Adrenal gland (tissue), 12 donors: ENCODE results near the gene ZNF396. TPM values are rescaled to one million over a fixed set of nuclear protein-coding genes. Genes with fewer than 3 reads are reported as not detected.

Experiments
- DNase-seq, 7 donors: peaks; one replicate each; pipeline ENCODE4 v3.0.0-alpha.2; 2019 to 2020
- H3K27ac ChIP-seq, 5 donors: fragments of 200-600 bp; sonication (generic) in 4 of 5; 1 replicate in 3 of 5; 2 replicates in 2 of 5; pipeline versions ENCODE4 v1.5.1 to v1.8.0; 2016 to 2020; ENCODE audit warnings: mild to moderate bottlenecking in 1 of 5
- H3K27me3 ChIP-seq: fragments of 200-600 bp; 2 replicates; pipeline ENCODE4 v1.8.0; 2021
- H3K36me3 ChIP-seq, 2 donors: fragments of 200-600 bp; replicated peaks in 1 of 2; 1 replicate in 1 of 2; 2 replicates in 1 of 2; pipeline versions ENCODE4 v1.5.1 to v1.8.0; 2018 to 2022
- H3K4me1 ChIP-seq, 2 donors: fragments of 200-600 bp; replicated peaks in 1 of 2; 1 replicate in 1 of 2; 2 replicates in 1 of 2; pipeline versions ENCODE4 v1.5.1 to v1.8.0; 2018 to 2021
- H3K4me3 ChIP-seq, 4 donors: fragments of 200-600 bp; sonication (generic) in 3 of 4; one replicate each; pipeline ENCODE4 v1.5.1; 2016 to 2018
- H3K9me3 ChIP-seq, 3 donors: fragments of 200-600 bp; sonication (generic) in 1 of 3; replicated peaks in 1 of 3; 1 replicate in 2 of 3; 2 replicates in 1 of 3; pipeline versions ENCODE4 v1.5.1 to v1.8.0; 2016 to 2021
- CTCF ChIP-seq, 6 experiments: fragments of 450-650 bp in 4 of 6; fragments of 200-600 bp in 2 of 6; sonication (generic) in 1 of 6; IDR thresholded peaks; 1 replicate in 5 of 6; 2 replicates in 1 of 6; pipeline versions ENCODE4 v1.5.1 to v1.8.0; 2016 to 2021; ENCODE audit warnings: antibody characterized with exemption in 6 of 6, mild to moderate bottlenecking in 2 of 6, moderate library complexity in 1 of 6
- POLR2A ChIP-seq, 2 donors: fragments of 450-650 bp; IDR thresholded peaks; one replicate each; pipeline ENCODE4 v1.6.1; 2017; ENCODE audit warnings: antibody characterized with exemption in 2 of 2, mild to moderate bottlenecking in 2 of 2, moderate library complexity in 1 of 2
- WGBS, 4 donors: extraction: QIAGEN DNeasy Blood & Tissue Kit in 2 of 4; methylation state at CpG; one replicate each; pipeline versions ENCODE4 v1.1.5 to v1.1.7; 2013 to 2017; 5-methylcytosine and 5-hydroxymethylcytosine counted together
- intact Hi-C, 2 donors: fragments of 100-400 bp; cut with DNase I; formaldehyde crosslinking; loops; one replicate each; pipeline versions ENCODE4 v1.14.1 to v1.15.0; 2022 to 2023
- polyA plus RNA-seq, 3 donors: library from polyadenylated mRNA; stranded (reverse); fragments of 200-250 nt in 2 of 3; fragments of 350-450 nt in 1 of 3; fragmentation: Illumina TruSeq in 1 of 3; extraction: RNeasy Lipid Tissue Mini Kit (QIAGEN cat#74804) in 1 of 3; gene quantifications; one replicate each; pipeline ENCODE4 v1.2.3, GENCODE V29; 2013 to 2014
- total RNA-seq, 9 donors: library from RNA; depleted of rRNA in 4 of 9; stranded (reverse); fragments of >200 nt in 4 of 9; fragments of 120-200 nt in 1 of 9; fragmentation: NEBNext Ultra II Directional in 1 of 9; extraction: Animal tissue kit (Norgen Biotek cat#: 25700) in 1 of 9; gene quantifications; one replicate each; pipeline versions ENCODE4 v1.1.0 to v1.2.4, GENCODE V29; 2013 to 2023
- donor health status: healthy with polysubstance abuse.
- donor health status: Bipolar disorder and iron deficiency.
- donor health status: DM: yes; HTN: yes; CAD: no.
- donor health status: DM: no; HTN: no; CAD: no.
- donor health status: DM: no; HTN: no; CAD: no.
- donor health status: DM: yes; HTN: yes; CAD: no.

Gene ZNF396
- total and polyA plus RNA-seq, 12 donors, result 0.61 to 9.9 (median 3.7) TPM

- no peaks in the 10 kb centered on the region for H3K36me3 ChIP-seq
- no peak for TF ChIP-seq POLR2A (IDR thresholded peaks at IDR 0.05)
- no peak for TF ChIP-seq CTCF (IDR thresholded peaks at IDR 0.05)
- no peak overlapping the region for H3K27ac ChIP-seq
- WGBS, 4 donors, result 80 to 84% (median 81%) methylated on average over 14 of the region's 14 CpGs
- H3K4me3 ChIP-seq, result peak overlapping the region in 1 of 4 donors; percentile 77
- DNase-seq, result no peak
- peaks cover 3 to 7% of the 10 kb centered on the region in 2 donors for H3K4me1 ChIP-seq
- no peaks in the 10 kb centered on the region for H3K9me3 ChIP-seq
- intact Hi-C loops, result no loop called here
- no peaks in the 10 kb centered on the region for H3K27me3 ChIP-seq
These were observed 887 bp upstream of the ZNF396 start for GRCh38 chr18:35377875-35378573.

- Histone ChIP-seq H3K36me3 (no peaks in the 10 kb centered on the region), H3K27me3 (no peaks in the 10 kb centered on the region), H3K4me1 (peaks cover 3 to 7% of the 10 kb centered on the region in 2 donors), H3K4me3 (peak overlapping the region in 3 of 4 donors; percentile 63 to 88 (median 77)), H3K9me3 (no peaks in the 10 kb centered on the region), H3K27ac (no peak overlapping the region)
- TF ChIP-seq CTCF (IDR thresholded peaks at IDR 0.05) (no peak), POLR2A (IDR thresholded peaks at IDR 0.05) (no peak)
- WGBS, 4 donors, result 22 to 37% (median 31%) methylated on average over 3 to 13 of the region's 13 CpGs
- intact Hi-C loops, result no loop called here
- peak in 2 of 7 donors; percentile 16 to 18 for DNase-seq
These were observed 770 bp downstream of the ZNF396 start for GRCh38 chr18:35376393-35376741.

GRCh38 chr18:35374708-35375107 lies 2.4 kb downstream of the ZNF396 start:
- Histone ChIP-seq H3K36me3 (peaks cover 0 to 5% of the 10 kb centered on the region in 2 donors), H3K4me1 (peaks cover 3 to 7% of the 10 kb centered on the region in 2 donors), H3K4me3 (no peak overlapping the region), H3K9me3 (no peaks in the 10 kb centered on the region), H3K27ac (no peak overlapping the region), H3K27me3 (no peaks in the 10 kb centered on the region)
- TF ChIP-seq POLR2A (IDR thresholded peaks at IDR 0.05) (no peak), CTCF (IDR thresholded peaks at IDR 0.05) (no peak)
- WGBS, 4 donors, result 91 to 95% (median 92%) methylated on average over 4 of the region's 4 CpGs
- intact Hi-C loops, result no loop called here
- DNase-seq, result no peak

DNA sequence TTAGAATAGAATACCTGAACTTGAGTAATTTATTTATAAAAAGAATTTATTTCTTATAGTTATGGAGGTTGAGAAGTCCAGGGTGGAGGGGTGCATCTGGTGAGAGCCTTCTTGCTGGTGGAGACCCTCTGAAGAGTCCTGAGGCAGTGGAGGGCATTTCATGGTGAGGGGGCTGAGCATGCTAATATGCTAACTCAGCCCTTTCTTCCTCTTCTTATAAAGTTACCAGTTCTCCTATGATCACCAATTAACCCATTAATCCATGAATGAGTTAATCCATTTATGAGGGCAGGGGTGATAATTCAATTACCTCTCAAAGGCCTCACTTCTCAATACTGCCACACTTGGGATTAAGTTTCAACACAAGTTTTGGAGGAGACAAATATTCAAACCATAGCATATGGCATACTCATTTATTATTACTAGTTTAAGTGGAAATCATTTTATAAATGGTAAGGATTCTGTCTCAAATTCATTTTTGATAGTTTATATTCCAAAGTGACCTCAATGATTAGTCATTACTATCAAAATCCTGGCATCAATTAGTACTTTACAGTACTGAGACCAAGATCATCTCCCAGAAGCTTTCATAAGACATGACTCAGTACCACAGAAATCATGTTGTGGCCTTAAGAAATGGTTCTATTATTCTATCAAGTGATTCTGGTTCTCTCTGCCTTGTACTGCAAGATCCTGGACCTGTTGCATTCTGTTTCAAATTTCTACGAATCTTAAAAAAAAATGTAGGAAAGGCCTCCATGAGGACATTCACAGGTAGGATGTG lies 5.5 kb downstream of the ZNF396 start:
- peaks cover 3% of the 10 kb centered on the region in 2 donors for H3K4me1 ChIP-seq
- intact Hi-C loops, result no loop called here
- no peak overlapping the region for H3K4me3 ChIP-seq
- no peaks in the 10 kb centered on the region for H3K27me3 ChIP-seq
- no peak overlapping the region for H3K27ac ChIP-seq
- TF ChIP-seq POLR2A (IDR thresholded peaks at IDR 0.05) (no peak), CTCF (IDR thresholded peaks at IDR 0.05) (no peak)
- H3K9me3 ChIP-seq, result no peaks in the 10 kb centered on the region
- no peak for DNase-seq
- WGBS, 4 donors, result 87 to 97% (median 96%) methylated on average over 1 of the region's 1 CpG
- peaks cover 0 to 9% of the 10 kb centered on the region in 2 donors for H3K36me3 ChIP-seq
